Spinal cord (tissue), 10 donors: ENCODE data around the gene SLC17A2. TPM values are rescaled to one million over a fixed set of nuclear protein-coding genes. Genes with fewer than 3 reads are reported as not detected.
"Not testable (repeated sequence)": the region's sequence is repeated elsewhere in the genome, so short reads cannot be mapped to it uniquely, and the experiment has no call there.

Experiments used
- DNase-seq, 6 donors: peaks; one replicate each; pipeline versions ENCODE4 v3.0.0 to v3.0.0-alpha.2; 2013 to 2015; ENCODE audit warnings: low spot score in 6 of 6, low read depth in 4 of 6
- H3K27ac ChIP-seq: one replicate; pipeline ENCODE4 v1.5.1; 2013; ENCODE audit warnings: low read depth, low read length, control low read depth
- H3K27me3 ChIP-seq: one replicate; pipeline ENCODE4 v1.6.1; 2013; ENCODE audit warnings: low read length; ENCODE audit not compliant: control insufficient read depth, insufficient read depth
- H3K36me3 ChIP-seq: one replicate; pipeline ENCODE4 v1.6.1; 2013; ENCODE audit warnings: low read length; ENCODE audit not compliant: control insufficient read depth, insufficient read depth
- H3K4me1 ChIP-seq: one replicate; pipeline ENCODE4 v1.6.1; 2013; ENCODE audit warnings: low read length; ENCODE audit not compliant: control insufficient read depth, insufficient read depth
- H3K4me3 ChIP-seq: one replicate; pipeline ENCODE4 v1.5.1; 2013; ENCODE audit warnings: low read depth, low read length, control low read depth
- H3K9me3 ChIP-seq: one replicate; pipeline ENCODE4 v1.6.1; 2013; ENCODE audit warnings: low read length; ENCODE audit not compliant: control insufficient read depth, insufficient read depth
- WGBS: methylation state at CpG from one replicate; pipeline ENCODE4 v1.1.5; 2013; ENCODE audit warnings: missing lambda C conversion rate; ENCODE audit not compliant: insufficient coverage; 5-methylcytosine and 5-hydroxymethylcytosine counted together
- polyA plus RNA-seq, 2 donors: library from polyadenylated mRNA; unstranded; fragments of 120-200 nt; gene quantifications; one replicate each; pipeline ENCODE4 v1.2.1, GENCODE V29; 2013; ENCODE audit not compliant: insufficient read length in 2 of 2
- total RNA-seq, 2 donors: library from RNA; depleted of rRNA in 1 of 2; stranded (reverse); fragments of 120-200 nt in 1 of 2; fragments of >200 nt in 1 of 2; gene quantifications; one replicate each; pipeline versions ENCODE4 v1.2.3 to v1.2.4, GENCODE V29; 2013 to 2014
- donor health status: healthy.

SLC17A2 gene
- total and polyA plus RNA-seq, 4 donors: not detected

DNA sequence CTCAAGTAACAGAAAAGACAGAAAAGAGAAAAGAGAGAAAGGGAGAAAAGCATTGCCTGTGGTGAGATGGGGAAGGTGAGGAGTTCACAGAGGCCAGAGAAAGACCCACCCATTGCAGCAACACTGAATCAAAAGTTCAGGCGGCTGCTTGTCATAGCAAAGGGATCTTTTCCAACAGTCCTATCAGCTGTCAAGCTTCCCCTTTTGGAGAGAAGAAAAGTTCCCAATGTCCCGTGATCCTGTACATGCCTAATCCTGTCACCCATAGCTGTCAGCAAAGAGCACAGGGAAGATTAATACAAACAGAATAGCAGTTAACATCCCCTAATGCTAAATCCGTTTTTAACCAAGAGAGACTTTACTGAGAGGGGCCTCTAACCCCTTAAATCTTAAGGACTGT is 23.2 kb upstream of the SLC17A2 start:
- DNase-seq: no peak
- H3K4me1 ChIP-seq: no peaks in the 10 kb centered on the region
- H3K27ac ChIP-seq: no peak overlapping the region
- no peak overlapping the region for H3K4me3 ChIP-seq
- H3K27me3 ChIP-seq: no peaks in the 10 kb centered on the region
- 95% methylated on average over 2 of the region's 3 CpGs for WGBS
- H3K9me3 ChIP-seq: no peaks in the 10 kb centered on the region
- no peaks in the 10 kb centered on the region for H3K36me3 ChIP-seq

DNA sequence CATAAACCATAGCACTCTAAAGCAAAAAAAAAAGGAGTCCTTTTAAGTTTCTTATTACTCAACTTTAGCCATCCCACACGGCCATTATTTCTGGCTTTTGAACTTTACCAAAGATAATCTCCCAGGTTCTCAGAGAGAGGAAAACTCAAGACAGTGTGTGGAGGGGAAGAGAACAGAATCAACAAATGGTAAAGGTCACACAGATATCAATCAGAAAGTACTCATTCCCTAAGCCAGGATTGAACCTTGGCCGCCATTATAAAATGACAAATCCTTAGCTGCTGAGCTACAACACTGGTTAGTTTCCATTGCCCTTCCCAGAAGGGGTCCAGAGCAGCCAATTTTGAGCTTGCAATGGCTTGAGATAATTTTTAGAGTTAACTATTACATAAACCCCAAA is 22.0 kb upstream of the SLC17A2 start:
- H3K36me3 ChIP-seq: no peaks in the 10 kb centered on the region
- H3K4me1 ChIP-seq: no peaks in the 10 kb centered on the region
- DNase-seq: no peak
- H3K27ac ChIP-seq: no peak overlapping the region
- H3K4me3 ChIP-seq: no peak overlapping the region
- no peaks in the 10 kb centered on the region for H3K9me3 ChIP-seq
- WGBS: no CpG with 5 or more reads among the region's 2 CpGs
- H3K27me3 ChIP-seq: no peaks in the 10 kb centered on the region

DNA sequence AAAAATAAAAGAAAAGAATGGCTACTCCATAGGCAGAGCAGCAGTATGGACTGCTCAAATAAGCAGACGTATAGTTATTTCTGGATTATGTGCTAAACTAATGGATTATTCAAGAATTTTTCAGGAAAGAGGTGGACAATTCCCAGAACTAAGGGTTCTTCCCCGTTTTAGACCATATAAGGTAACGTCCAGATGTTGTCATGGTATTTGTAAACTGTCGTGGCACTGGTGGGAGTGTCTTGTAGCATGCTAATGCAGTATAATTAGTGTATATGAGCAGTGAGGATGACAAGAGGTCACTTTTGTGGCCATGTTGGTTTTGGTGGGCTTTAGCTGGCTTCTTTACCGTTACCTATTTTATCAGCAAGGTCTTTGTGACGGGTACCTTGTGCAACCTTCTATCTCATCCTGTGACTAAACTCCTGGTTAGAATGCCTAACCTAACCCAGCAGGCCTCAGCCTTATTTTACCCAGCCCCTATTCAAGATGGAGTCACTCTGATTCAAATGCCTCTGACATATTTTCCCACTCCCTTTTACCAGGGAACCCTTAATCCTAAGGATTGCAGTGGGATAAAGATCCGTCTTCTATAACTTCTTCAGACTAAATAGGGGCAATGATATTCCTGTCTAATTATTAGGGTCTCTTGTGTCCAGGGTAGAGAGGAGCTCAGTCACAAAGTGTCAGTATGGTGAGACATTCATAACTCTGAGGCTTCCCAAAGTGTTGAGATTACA is 21.0 kb upstream of the SLC17A2 start:
- DNase-seq: no peak
- no peaks in the 10 kb centered on the region for H3K27me3 ChIP-seq
- no peaks in the 10 kb centered on the region for H3K4me1 ChIP-seq
- H3K9me3 ChIP-seq: no peaks in the 10 kb centered on the region
- H3K36me3 ChIP-seq: no peaks in the 10 kb centered on the region
- H3K27ac ChIP-seq: no peak overlapping the region
- no peak overlapping the region for H3K4me3 ChIP-seq
- whole genome bisulfite sequencing: 73% methylated on average over 5 of the region's 7 CpGs

DNA sequence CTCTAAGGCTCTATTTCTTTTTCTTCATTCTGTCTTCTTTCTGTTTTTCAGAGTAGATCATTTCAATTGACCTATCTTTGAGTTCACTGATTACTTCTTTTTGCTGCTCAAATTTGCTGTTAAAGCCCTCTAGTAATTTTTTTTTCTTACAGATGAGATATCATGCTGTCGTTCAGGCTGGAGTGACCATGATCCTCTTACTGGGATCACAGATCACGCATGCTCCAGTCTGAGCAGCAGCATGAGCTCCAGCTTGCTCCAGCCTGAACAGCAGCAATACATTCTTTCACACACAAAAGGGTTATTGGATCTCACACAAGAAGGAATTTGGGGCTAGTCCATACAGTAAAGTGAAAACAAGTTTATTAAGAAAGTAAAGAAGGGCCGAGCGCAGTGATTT is 19.8 kb upstream of the SLC17A2 start:
- H3K27me3 ChIP-seq: no peaks in the 10 kb centered on the region
- H3K4me1 ChIP-seq: no peaks in the 10 kb centered on the region
- no peak for DNase-seq
- no peaks in the 10 kb centered on the region for H3K9me3 ChIP-seq
- WGBS: 40% methylated on average over 2 of the region's 4 CpGs
- no peaks in the 10 kb centered on the region for H3K36me3 ChIP-seq
- no peak overlapping the region for H3K4me3 ChIP-seq
- no peak overlapping the region for H3K27ac ChIP-seq

DNA sequence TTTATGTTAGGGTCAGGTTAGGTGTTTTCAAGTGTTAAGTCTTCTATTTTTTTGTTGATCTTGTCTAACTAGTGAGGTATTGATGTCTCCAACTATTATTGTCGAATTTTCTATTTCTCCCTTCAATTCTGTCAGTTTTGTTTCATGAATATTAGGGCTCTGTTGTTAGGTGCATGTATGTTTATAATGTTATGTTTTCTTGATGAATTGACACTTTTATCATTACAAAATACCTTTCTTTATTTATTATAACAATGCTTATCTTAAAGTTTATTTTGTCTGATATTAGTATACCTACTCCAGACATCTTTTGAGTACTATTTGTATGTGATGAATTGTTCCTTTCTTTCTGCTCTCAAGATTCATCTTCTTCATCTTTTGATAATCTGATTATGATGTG is 19.2 kb upstream of the SLC17A2 start:
- no peak for DNase-seq
- Histone ChIP-seq H3K27me3 (no peaks in the 10 kb centered on the region), H3K4me1 (no peaks in the 10 kb centered on the region), H3K27ac (no peak overlapping the region), H3K9me3 (no peaks in the 10 kb centered on the region), H3K4me3 (no peak overlapping the region), H3K36me3 (no peaks in the 10 kb centered on the region)
- no CpG with 5 or more reads among the region's 1 CpG for WGBS

DNA sequence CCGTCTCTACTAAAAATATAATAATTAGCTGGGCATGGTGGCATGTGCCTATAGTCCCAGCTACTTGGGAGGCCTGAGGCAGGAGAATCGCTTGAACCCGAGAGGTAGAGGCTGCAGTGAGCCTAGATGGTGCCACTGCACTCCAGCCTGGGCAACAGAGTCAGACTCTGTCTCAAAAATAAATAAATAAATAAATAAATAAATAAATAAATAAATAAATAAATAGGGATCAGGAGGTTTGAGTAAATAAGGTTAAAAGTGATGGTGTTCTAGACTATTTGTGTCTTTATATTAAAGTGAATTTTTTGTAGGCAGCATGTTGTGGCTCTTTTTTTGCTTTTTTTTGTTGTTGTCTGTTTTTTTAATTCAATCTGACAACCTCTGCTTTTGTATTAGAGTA is 17.0 kb upstream of the SLC17A2 start:
- not testable (repeated sequence) for H3K4me3 ChIP-seq, DNase-seq, H3K27me3 ChIP-seq, H3K4me1 ChIP-seq, H3K27ac ChIP-seq, H3K9me3 ChIP-seq, H3K36me3 ChIP-seq
- no CpG with 5 or more reads among the region's 3 CpGs for WGBS

DNA sequence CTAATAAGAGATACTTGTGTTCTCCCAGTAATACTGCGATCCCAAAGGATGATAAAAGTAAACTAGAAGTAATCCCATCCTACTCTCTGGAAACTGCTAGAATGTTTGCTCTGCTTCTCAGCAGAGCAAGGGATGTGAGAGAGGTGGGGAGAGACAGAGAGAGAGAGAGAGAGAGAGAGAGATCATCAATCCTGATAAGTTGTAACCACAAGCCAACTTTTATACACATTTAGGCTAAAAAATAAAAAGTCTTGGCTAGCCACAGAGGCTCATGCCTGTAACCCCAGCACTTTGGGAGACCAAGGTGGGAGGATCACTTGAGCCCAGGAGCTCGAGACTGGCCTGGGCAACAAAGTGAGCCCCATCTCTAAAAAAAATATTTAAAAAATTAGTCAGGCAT is 16.1 kb upstream of the SLC17A2 start:
- no peak for DNase-seq
- WGBS: no CpG with 5 or more reads among the region's 2 CpGs
- Histone ChIP-seq H3K9me3 (no peaks in the 10 kb centered on the region), H3K27ac (no peak overlapping the region), H3K4me1 (no peaks in the 10 kb centered on the region), H3K4me3 (no peak overlapping the region), H3K36me3 (no peaks in the 10 kb centered on the region), H3K27me3 (no peaks in the 10 kb centered on the region)

DNA sequence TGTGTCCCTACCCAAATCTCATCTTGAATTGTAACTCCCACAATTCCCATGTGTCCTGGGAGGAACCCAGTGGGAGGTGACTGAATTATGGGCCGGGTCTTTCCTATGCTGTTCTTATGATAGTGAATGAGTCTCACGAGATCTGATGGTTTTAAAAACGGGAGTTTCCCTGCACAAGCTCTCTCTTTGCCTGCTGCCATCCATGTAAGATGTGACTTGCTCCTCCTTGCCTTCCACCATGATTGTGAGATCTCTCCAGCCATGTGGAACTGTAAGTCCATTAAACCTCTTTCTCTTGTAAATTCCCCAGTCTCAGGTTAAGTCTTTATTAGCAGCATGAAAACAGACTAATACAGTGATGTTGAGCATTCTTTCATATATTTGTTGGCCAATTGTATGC is 15.2 kb upstream of the SLC17A2 start:
- H3K27me3 ChIP-seq, H3K4me3 ChIP-seq, H3K9me3 ChIP-seq, H3K4me1 ChIP-seq, DNase-seq, H3K36me3 ChIP-seq, H3K27ac ChIP-seq: not testable (repeated sequence)
- no CpG with 5 or more reads among the region's 3 CpGs for WGBS

DNA sequence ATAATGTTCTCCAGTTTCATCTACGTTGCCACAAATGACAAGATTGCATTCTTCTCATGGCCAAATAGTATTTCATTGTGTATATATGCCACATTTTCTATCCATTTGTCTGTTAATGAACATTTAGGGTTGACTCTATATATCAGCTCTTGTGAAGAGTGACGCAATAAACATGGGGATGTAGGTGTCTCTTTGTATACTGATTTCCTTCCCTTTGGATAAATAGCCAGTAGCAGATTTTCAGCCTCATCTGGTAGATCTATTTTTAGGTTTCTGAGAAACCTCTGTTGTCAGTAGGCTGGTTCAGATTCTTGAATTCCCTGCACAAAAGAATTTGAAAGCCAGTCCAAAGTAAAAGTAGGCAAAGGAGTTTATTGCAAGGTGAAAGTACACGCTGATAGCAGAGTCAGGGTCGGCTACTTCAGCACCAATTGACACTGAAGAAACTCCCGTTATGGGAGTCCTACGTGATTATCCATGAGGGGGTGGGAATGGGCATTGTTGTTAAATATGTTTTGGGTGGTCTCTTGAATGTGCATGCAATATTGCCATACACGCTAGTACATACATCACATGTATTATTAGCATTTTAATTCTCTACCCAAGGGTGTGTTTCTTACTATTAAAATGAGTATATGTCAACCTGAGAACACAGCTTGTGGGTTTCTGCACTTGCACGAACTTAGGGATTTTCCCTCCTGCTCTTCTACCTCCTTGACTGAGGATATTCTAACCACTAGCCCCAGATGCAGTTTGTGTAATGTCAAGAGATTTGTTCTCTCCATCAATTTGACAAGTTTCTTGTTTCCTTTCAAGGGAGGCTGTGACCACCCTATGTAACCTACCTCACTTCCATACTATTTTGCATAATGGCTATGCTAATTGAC is 14.4 kb upstream of the SLC17A2 start:
- no peak for DNase-seq
- Histone ChIP-seq H3K9me3 (no peaks in the 10 kb centered on the region), H3K4me1 (no peaks in the 10 kb centered on the region), H3K27ac (no peak overlapping the region), H3K36me3 (no peaks in the 10 kb centered on the region), H3K27me3 (no peaks in the 10 kb centered on the region), H3K4me3 (no peak overlapping the region)
- WGBS: no CpG with 5 or more reads among the region's 8 CpGs

DNA sequence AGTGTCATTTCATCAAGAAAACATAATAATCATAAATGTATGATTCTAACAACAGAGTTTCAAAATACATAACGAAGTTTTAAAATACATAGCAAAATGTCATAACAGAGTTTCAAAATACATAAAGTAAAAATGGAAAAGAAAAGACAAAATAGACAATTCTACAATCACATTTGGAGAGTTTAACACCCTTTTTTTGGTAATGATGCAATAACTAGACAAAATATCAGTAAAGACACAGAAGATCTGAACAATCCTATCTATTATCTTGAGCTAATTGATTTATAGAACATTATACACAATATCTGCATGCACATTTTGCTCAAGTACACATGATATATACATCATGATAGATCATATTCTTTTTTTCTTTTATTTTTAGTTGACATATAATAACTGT is 13.4 kb upstream of the SLC17A2 start:
- no peak for DNase-seq
- no peaks in the 10 kb centered on the region for H3K27me3 ChIP-seq
- no peaks in the 10 kb centered on the region for H3K36me3 ChIP-seq
- H3K9me3 ChIP-seq: no peaks in the 10 kb centered on the region
- no CpG with 5 or more reads among the region's 1 CpG for WGBS
- no peak overlapping the region for H3K4me3 ChIP-seq
- no peak overlapping the region for H3K27ac ChIP-seq
- H3K4me1 ChIP-seq: no peaks in the 10 kb centered on the region
